Measurements from ENCODE around the gene ADH1B. TPM values are rescaled to one million over a fixed set of nuclear protein-coding genes. Genes with fewer than 3 reads are reported as not detected.

The ADH1B gene
- polyA plus RNA-seq, 1 donor from 2014 or later: not detected

DNA sequence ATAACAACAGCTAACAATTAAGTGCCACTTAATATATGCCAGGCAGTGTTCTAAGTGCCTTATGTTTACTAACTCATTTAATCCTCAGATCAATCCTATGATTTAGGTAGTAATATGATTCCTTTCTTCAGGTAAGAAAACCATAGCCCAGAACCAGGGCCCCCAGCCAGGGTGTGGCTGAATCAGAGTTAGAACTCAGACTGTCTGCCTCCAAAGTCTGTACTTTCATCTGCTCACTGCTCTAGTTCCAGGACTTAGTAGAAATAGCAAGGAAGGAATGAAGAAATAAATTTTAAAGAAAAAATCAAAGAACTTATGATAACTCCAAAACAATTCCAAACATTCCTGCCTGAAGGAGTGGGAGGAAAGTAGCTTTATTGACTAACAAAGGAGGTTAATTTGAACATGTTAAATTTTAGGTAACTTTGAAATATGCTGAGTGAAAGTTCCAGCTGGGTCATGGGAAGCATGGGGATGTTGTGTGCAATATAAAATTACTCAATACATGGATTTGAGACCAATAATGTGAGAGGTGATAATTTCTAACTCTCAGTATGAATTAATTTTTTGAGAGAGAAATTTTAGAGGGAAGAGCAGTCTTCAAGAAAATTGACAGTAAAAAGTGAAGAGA lies 40.2 kb upstream of the ADH1B start:
- Histone ChIP-seq H3K27ac (ENCODE audit: low read length) (no peak overlapping the region), H3K27me3 (ENCODE audit: insufficient read depth, low read depth, low read length) (no peaks in the 10 kb centered on the region), H3F3A (ENCODE audit: insufficient read depth, low read length, poor library complexity, severe bottlenecking) (no peaks in the 10 kb centered on the region), H3K9me2 (ENCODE audit: insufficient read depth, low read length) (no peaks in the 10 kb centered on the region), H3K4me3 (ENCODE audit: low read length) (no peak overlapping the region), H3K9me3 (ENCODE audit: low read length) (no peaks in the 10 kb centered on the region), H3K79me2 (replicated peaks; ENCODE audit: insufficient read depth, low read length) (no peaks in the 10 kb centered on the region), H3K36me3 (ENCODE audit: insufficient read depth, low read length) (no peaks in the 10 kb centered on the region), H3K9ac (ENCODE audit: low read length) (no peak overlapping the region), H4K20me1 (ENCODE audit: insufficient read depth) (no peaks in the 10 kb centered on the region), H2AFZ (ENCODE audit: low read depth, low read length) (no peak overlapping the region), H3K4me2 (ENCODE audit: low read length) (no peak overlapping the region)
- TF ChIP-seq REST (IDR thresholded peaks at IDR 0.05; ENCODE audit: borderline replicate concordance) (no peak), RAD21 (conservative IDR thresholded peaks at IDR 0.05) (no peak), POLR2AphosphoS5 (IDR thresholded peaks at IDR 0.05) (no peak), EP300 (conservative IDR thresholded peaks at IDR 0.05; ENCODE audit: poor library complexity, severe bottlenecking) (no peak)

GRCh38 chr4:99359480-99360204 lies 38.4 kb upstream of the ADH1B start:
- Histone ChIP-seq H3K9me2 (ENCODE audit: insufficient read depth, low read length) (no peaks in the 10 kb centered on the region), H2AFZ (ENCODE audit: low read depth, low read length) (no peak overlapping the region), H3K4me3 (ENCODE audit: low read length) (no peak overlapping the region), H3K27me3 (ENCODE audit: insufficient read depth, low read depth, low read length) (no peaks in the 10 kb centered on the region), H3K36me3 (ENCODE audit: insufficient read depth, low read length) (no peaks in the 10 kb centered on the region), H3K9me3 (ENCODE audit: low read length) (no peaks in the 10 kb centered on the region), H3K4me2 (ENCODE audit: low read length) (no peak overlapping the region), H3K79me2 (replicated peaks; ENCODE audit: insufficient read depth, low read length) (no peaks in the 10 kb centered on the region), H3K27ac (ENCODE audit: low read length) (no peak overlapping the region), H4K20me1 (ENCODE audit: insufficient read depth) (no peaks in the 10 kb centered on the region), H3K9ac (ENCODE audit: low read length) (no peak overlapping the region), H3F3A (ENCODE audit: insufficient read depth, low read length, poor library complexity, severe bottlenecking) (no peaks in the 10 kb centered on the region)
- no peak for TF ChIP-seq REST (IDR thresholded peaks at IDR 0.05; ENCODE audit: borderline replicate concordance)
- TF ChIP-seq MXI1 (conservative IDR thresholded peaks at IDR 0.05; ENCODE audit: poor library complexity, severe bottlenecking): no peak
- no peak for TF ChIP-seq TAF1 (IDR thresholded peaks at IDR 0.05; ENCODE audit: low read depth)
- TF ChIP-seq SMC3 (conservative IDR thresholded peaks at IDR 0.05; ENCODE audit: poor library complexity): no peak
- TF ChIP-seq EP300 (conservative IDR thresholded peaks at IDR 0.05; ENCODE audit: poor library complexity, severe bottlenecking): no peak
- TF ChIP-seq POLR2AphosphoS5 (IDR thresholded peaks at IDR 0.05): no peak
- TF ChIP-seq EZH2 (IDR thresholded peaks at IDR 0.05; ENCODE audit: borderline replicate concordance, insufficient read depth, low read length, poor library complexity, severe bottlenecking): no peak
- no peak for TF ChIP-seq RAD21 (conservative IDR thresholded peaks at IDR 0.05)
- TF ChIP-seq, protein P1, sequence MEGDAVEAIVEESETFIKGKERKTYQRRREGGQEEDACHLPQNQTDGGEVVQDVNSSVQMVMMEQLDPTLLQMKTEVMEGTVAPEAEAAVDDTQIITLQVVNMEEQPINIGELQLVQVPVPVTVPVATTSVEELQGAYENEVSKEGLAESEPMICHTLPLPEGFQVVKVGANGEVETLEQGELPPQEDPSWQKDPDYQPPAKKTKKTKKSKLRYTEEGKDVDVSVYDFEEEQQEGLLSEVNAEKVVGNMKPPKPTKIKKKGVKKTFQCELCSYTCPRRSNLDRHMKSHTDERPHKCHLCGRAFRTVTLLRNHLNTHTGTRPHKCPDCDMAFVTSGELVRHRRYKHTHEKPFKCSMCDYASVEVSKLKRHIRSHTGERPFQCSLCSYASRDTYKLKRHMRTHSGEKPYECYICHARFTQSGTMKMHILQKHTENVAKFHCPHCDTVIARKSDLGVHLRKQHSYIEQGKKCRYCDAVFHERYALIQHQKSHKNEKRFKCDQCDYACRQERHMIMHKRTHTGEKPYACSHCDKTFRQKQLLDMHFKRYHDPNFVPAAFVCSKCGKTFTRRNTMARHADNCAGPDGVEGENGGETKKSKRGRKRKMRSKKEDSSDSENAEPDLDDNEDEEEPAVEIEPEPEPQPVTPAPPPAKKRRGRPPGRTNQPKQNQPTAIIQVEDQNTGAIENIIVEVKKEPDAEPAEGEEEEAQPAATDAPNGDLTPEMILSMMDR (IDR thresholded peaks at IDR 0.05; ENCODE audit: poor library complexity, severe bottlenecking): no peak
